ENCODE measurements around the gene NOTCH4. TPM values are rescaled to one million over a fixed set of nuclear protein-coding genes. Genes with fewer than 3 reads are reported as not detected.

NOTCH4 gene
- total and polyA plus RNA-seq, 5 experiments from 2014 or later, result 0.22 to 1.8 (median 0.48) TPM

DNA sequence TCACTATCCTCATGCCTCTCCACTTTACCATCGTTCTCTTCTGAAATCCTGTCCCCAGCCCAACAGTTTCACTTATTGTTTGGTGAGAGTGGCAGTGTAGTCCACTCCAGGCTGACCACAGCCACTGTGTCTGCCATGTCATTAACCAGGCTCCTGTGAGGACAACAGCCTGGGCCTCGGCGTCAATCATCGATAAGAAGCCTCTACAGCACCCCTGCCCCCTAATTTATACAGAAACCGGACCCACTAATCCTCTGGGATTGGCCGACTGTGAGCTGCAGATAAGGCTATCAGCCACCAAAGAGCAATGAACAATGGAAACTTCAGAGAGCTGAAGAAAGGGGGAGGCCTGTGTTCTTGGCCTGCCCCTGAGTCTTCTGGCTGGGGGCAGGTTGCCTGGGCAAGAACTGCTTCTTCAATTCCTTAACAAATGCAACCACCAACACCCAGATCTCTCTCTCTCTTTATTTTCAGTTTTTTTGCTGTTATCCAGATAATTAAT is 56.1 kb downstream of the NOTCH4 start:
- POLR2A ChIA-PET, result no interaction called here
- H3K4me1 Mint-ChIP-seq, result peaks cover 7 to 43% (median 19%) of the 10 kb centered on the region in 4 donors
- H3K4me3 Mint-ChIP-seq, result no peak overlapping the region
- peak overlapping the region in 8 of 10 donors; percentile 18 to 74 (median 58) for H3K27ac Mint-ChIP-seq
- H3K9me3 Mint-ChIP-seq, result no peaks in the 10 kb centered on the region
- DNase-seq, result peak in 1 of 10 donors; percentile 36
- no peaks in the 10 kb centered on the region for H3K27me3 Mint-ChIP-seq
- no peak for ATAC-seq
- H3K36me3 Mint-ChIP-seq, result peaks cover 0 to 54% (median 5%) of the 10 kb centered on the region in 3 donors

DNA sequence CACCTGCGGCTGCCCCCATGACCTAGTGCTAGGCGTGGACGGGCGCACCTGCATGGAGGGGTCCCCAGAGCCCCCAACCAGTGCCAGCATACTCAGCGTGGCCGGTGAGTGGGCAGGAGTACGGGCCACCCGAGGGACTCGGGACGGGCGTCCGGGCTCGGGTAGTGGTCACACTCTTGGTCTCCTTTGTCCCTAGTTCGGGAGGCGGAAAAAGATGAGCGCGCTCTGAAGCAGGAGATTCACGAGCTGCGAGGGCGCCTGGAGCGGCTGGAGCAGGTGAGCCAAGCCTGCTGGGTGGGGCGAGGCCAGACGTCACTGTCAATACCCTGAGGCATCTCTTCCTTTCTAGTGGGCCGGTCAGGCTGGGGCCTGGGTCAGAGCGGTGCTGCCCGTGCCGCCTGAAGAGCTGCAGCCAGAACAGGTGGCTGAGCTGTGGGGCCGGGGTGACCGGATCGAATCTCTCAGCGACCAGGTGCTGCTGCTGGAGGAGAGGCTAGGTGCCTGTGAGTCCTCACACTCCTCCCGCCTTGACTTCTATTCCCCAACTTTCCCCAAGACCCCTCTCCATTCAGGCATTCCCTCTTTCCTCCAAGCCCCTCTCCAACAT is 56.6 kb downstream of the NOTCH4 start:
- Mint-ChIP-seq H3K36me3 (peaks cover 0 to 58% (median 5%) of the 10 kb centered on the region in 3 donors), H3K4me3 (no peak overlapping the region), H3K9me3 (no peaks in the 10 kb centered on the region), H3K27me3 (no peaks in the 10 kb centered on the region), H3K4me1 (peaks cover 3 to 39% (median 16%) of the 10 kb centered on the region in 4 donors), H3K27ac (peak overlapping the region in 3 of 10 donors; percentile 63 to 74 (median 66))
- DNase-seq (peak in 1 of 10 donors; percentile 44), ATAC-seq (no peak)
- POLR2A ChIA-PET, result no interaction called here

DNA sequence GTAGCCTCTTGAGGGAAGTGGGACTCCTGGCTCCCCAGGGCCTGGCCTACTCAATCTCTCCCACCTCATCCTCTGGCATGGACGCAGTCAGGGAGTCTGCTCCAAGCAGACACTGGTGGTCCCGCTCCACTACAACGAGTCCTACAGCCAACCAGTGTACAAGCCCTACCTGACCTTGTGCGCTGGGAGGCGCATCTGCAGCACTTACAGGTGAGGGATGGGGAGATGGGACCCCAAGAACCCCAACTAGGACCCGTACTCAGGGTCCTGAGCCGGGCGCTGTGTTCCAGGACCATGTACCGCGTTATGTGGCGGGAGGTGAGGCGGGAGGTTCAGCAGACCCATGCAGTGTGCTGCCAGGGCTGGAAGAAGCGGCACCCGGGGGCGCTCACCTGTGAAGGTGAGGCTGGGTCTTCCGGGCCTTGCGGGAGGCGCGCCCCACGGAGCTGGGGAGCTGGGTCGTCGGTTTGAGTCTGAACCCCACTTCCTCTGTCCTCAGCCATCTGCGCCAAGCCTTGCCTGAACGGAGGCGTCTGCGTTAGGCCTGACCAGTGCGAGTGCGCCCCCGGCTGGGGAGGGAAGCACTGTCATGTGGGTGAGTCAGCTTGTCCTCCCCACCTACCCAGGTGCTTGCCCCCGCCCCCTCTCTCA is 57.3 kb downstream of the NOTCH4 start:
- H3K27ac Mint-ChIP-seq, result peak overlapping the region in 1 of 10 donors; percentile 75
- H3K4me1 Mint-ChIP-seq, result peaks cover 3 to 39% (median 16%) of the 10 kb centered on the region in 4 donors
- no peaks in the 10 kb centered on the region for H3K9me3 Mint-ChIP-seq
- no peak overlapping the region for H3K4me3 Mint-ChIP-seq
- H3K36me3 Mint-ChIP-seq, result peaks cover 0 to 61% (median 5%) of the 10 kb centered on the region in 3 donors
- H3K27me3 Mint-ChIP-seq, result no peaks in the 10 kb centered on the region
- ATAC-seq (no peak), DNase-seq (peak in 1 of 10 donors; percentile 58)
- POLR2A ChIA-PET, result interaction anchor here (0.6 kb wide), 1 partner anchor 19 kb away, joined by 3 read pairs; no protein-coding TSS in a partner anchor

DNA sequence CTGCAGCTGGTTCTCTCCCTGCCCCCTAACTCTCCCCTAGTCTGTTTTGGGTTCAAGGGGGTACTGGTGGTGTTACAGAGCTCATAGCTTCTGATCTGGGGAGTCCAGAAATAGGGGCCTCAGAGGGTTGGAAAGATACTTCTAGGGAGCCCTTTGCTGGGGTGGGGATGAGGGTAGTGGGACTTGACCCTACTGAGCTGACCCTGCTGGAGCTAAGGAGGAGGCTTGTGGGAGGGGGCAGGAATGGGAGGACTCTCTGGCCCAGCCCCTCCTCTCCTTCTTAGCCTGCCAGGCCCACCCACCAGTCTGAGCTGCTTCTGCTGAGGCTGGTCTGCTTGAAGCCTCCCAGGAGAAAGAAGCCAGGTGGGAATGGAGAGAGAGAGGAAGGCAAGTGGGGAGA is 59.6 kb downstream of the NOTCH4 start, which contains the start of gene EGFL8:
Gene EGFL8, plus strand, starts transcription at position 301 of the 400 bp plus-strand sequence. CDS start 1,571 bp downstream, outside the sequence.
- Mint-ChIP-seq H3K27ac (peak within 1 kb of the TSS in 6 of 10 donors; percentile 27 to 73 (median 50)), H3K4me3 (no peak within 1 kb of the TSS), H3K4me1 (peaks cover 0 to 17% (median 6%) of the 10 kb centered on the region in 4 donors), H3K27me3 (no peaks in the 10 kb centered on the region), H3K9me3 (no peaks in the 10 kb centered on the region), H3K36me3 (peaks cover 0 to 50% (median 0%) of the 10 kb centered on the region in 3 donors)
- ATAC-seq, result no peak
- POLR2A ChIA-PET, result interaction anchor here (0.7 to 1.8 kb wide), 5 partner anchors 12 to 54 kb away, joined by 3 to 10 read pairs (median 3); partner anchors contain the start of genes AGPAT1 and PBX2
- DNase-seq, result peak in 1 of 10 donors; percentile 46

DNA sequence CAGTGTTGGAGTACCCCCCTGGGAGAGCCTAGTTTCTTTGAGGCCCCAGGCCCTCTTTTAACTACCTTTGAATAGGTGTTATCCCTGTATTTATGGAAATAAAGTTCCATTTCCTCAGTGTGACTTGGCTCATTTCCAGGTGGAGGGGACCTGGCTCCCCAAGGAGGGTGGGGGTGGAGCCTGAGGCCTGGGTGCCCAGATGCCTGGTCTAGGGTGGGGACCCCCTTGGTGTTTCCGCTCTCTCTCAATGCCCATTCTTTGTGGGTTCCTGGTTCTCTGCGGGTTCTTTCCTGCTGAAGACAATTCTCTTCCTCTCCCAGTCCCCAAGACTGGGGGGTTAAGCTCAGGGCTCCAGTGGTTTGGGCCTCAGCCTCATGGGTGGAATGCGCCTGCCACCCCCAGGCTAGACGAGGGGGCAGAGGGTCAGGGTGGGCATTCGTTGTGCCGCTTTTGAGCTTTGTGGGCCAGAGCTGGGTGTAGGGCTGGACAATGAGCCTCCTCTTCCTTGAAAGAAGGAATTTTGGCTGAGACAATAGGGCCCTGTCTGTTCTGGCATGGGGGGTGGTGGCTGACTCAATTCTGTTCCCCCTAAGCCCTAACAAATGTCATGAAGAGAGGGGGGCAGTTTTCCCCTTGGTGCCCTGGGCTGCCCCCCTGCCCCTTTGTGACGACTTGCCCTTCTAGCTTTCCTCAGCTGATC is 60.2 kb downstream of the NOTCH4 start:
- H3K4me1 Mint-ChIP-seq, result peaks cover 0 to 14% (median 4%) of the 10 kb centered on the region in 4 donors
- peaks cover 0 to 49% (median 0%) of the 10 kb centered on the region in 3 donors for H3K36me3 Mint-ChIP-seq
- DNase-seq, result peak in 1 of 10 donors; percentile 7
- POLR2A ChIA-PET, result interaction anchor here (0.7 to 1.8 kb wide), 4 partner anchors 13 to 32 kb away, joined by 3 to 10 read pairs (median 3); partner anchors contain the start of genes AGPAT1 and PBX2
- H3K4me3 Mint-ChIP-seq, result no peak overlapping the region
- ATAC-seq, result no peak
- H3K27me3 Mint-ChIP-seq, result no peaks in the 10 kb centered on the region
- H3K9me3 Mint-ChIP-seq, result no peaks in the 10 kb centered on the region
- peak overlapping the region in 3 of 10 donors; percentile 27 to 53 (median 47) for H3K27ac Mint-ChIP-seq

DNA sequence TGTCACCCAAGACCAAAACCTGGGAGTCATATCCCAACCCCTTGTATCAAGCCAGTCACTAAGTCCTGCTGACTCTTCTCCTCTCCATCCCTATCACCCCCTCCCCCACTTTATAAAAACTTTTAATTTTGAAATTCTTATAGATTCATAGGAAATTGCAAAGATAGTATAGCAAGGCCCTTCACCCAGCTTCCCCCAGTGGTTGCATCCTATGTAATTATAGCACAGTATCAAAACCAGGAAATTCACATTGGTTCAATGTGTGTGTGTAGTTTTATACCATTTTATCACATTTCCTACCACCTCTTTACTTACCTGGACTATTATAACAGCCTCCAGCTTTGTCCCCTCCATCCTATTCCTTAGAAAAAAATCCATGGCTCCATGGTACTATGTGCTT is 65.8 kb downstream of the NOTCH4 start:
- POLR2A ChIA-PET, result interaction anchor here (2.3 kb wide), 1 partner anchor 19 kb away, joined by 10 read pairs; no protein-coding TSS in a partner anchor
- no peak overlapping the region for H3K27ac Mint-ChIP-seq
- peaks cover 21 to 34% (median 23%) of the 10 kb centered on the region in 4 donors for H3K4me1 Mint-ChIP-seq
- H3K36me3 Mint-ChIP-seq, result peaks cover 6 to 40% (median 8%) of the 10 kb centered on the region in 3 donors
- no peak overlapping the region for H3K4me3 Mint-ChIP-seq
- no peak for ATAC-seq
- no peak for DNase-seq
- H3K9me3 Mint-ChIP-seq, result no peaks in the 10 kb centered on the region
- H3K27me3 Mint-ChIP-seq, result no peaks in the 10 kb centered on the region

DNA sequence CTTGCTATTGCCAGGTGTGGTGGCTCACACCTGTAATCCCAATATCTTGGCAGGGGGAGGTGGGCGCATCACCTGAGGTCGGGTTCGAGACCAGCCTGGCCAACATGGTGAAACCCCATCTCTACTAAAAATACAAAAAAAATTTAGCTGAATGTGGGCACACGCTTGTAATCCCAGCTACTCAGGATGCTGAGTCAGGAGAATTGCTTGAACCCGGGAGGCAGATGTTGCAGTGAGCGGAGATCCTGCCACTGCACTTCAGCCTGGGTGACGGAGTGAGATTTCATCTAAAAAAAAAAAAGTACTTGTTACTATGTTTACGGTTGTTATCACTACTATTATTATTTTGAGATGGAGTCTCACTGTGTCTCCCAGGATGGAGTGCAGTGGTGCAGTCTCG is 67.0 kb downstream of the NOTCH4 start:
- H3K4me1 Mint-ChIP-seq, result peaks cover 28 to 46% (median 34%) of the 10 kb centered on the region in 4 donors
- POLR2A ChIA-PET, result no interaction called here
- H3K27me3 Mint-ChIP-seq, result no peaks in the 10 kb centered on the region
- H3K9me3 Mint-ChIP-seq, result no peaks in the 10 kb centered on the region
- H3K4me3 Mint-ChIP-seq, result no peak overlapping the region
- H3K36me3 Mint-ChIP-seq, result peaks cover 6 to 32% (median 8%) of the 10 kb centered on the region in 3 donors
- ATAC-seq, result no peak
- DNase-seq, result peak in 1 of 10 donors; percentile 26
- no peak overlapping the region for H3K27ac Mint-ChIP-seq

DNA sequence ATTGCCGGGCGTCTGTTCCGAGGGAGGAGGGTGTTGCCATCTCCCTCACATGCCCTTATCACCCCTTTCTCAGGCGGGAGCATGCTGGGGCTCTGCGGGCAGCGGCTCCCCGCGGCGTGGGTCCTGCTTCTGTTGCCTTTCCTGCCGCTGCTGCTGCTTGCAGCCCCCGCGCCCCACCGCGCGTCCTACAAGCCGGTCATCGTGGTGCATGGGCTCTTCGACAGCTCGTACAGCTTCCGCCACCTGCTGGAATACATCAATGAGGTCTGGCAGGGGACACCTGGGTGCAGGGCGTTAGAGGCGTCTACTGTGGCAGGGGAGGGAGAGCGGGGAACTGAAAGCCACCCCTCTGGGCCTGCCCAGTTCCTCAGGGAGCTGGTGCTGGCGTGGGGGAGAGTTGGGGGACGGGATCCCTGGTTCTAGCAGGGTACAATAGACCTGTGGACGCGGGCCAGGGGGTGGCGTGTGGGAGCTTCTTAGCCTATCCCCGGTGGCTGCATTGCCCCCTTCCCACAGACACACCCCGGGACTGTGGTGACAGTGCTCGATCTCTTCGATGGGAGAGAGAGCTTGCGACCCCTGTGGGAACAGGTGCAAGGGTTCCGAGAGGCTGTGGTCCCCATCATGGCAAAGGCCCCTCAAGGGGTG is 69.2 kb downstream of the NOTCH4 start:
- ATAC-seq (peak; percentile 61 to 73), DNase-seq (peak; percentile 45 to 87 (median 66))
- H3K36me3 Mint-ChIP-seq, result peaks cover 6 to 30% (median 8%) of the 10 kb centered on the region in 3 donors
- POLR2A ChIA-PET, result interaction anchor here (0.8 to 1.6 kb wide), 6 partner anchors 22 to 690 kb away, joined by 3 to 9 read pairs (median 4); partner anchors contain the start of gene AGPAT1
- no peaks in the 10 kb centered on the region for H3K9me3 Mint-ChIP-seq
- H3K4me3 Mint-ChIP-seq, result peak overlapping the region; percentile 88 to 100 (median 98)
- H3K4me1 Mint-ChIP-seq, result peaks cover 41 to 69% (median 49%) of the 10 kb centered on the region in 4 donors
- peaks cover 0 to 13% (median 4%) of the 10 kb centered on the region in 5 donors for H3K27me3 Mint-ChIP-seq
- H3K27ac Mint-ChIP-seq, result peak overlapping the region; percentile 87 to 99 (median 98)

DNA sequence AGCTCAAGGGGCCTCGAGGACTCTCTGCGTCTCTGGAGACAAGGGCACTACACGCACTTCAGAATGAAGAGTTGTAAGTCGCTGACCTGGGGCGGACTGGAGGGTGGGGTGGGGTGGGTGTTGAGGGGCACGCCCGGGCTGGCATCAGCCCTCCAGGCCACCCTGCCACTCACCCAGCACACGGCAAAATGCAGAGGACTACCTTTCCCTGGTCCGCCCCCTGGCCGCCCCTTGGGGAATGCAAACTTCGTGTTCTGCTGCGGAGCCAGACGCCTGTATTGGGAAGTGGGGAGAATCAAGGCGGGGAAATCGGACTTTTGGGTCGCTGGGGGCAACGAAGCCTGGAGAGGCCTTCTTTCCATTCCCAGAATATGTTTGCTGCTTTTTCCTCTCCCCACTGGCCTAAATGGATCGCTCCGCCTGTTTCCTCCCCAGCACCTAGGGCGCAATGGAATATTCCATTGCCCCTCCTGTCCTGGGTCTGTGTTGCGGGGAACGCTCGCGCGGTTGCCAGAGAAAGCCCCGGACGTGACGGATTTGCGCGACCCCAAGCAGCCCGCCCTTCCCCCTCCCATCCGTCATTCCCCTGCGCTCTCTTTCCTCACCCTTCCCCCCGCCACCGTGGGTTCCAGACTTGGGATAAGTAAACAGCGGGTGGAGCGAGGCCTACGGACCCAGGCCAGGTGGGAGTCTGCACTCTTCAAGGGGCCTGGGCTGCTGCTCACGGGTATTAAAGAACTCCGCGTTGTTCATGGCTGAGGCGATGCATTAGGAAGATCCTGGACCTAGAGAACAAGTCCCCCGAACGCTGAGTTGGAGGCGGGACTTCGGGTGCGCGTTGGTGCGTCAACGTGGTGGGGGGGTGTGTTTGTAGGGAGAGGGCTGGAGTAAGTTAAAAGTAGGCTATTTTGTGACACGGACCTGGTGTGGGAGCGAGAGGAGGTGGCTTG is 70.0 kb downstream of the NOTCH4 start, which contains the start of gene PPT2:
Gene PPT2, plus strand, starts transcription at position 578 of the 950 bp plus-strand sequence. CDS start 454 bp downstream, outside the sequence.
- ATAC-seq, result peak; percentile 65 to 79
- peak within 1 kb of the TSS; percentile 88 to 100 (median 98) for H3K4me3 Mint-ChIP-seq
- peaks cover 0 to 16% (median 4%) of the 10 kb centered on the region in 5 donors for H3K27me3 Mint-ChIP-seq
- no peaks in the 10 kb centered on the region for H3K9me3 Mint-ChIP-seq
- POLR2A ChIA-PET, result interaction anchor here (0.6 to 1.6 kb wide), 6 partner anchors 23 to 691 kb away, joined by 3 to 9 read pairs (median 4); partner anchors contain the start of gene AGPAT1
- DNase-seq, result peak; percentile 60 to 92 (median 83)
- peaks cover 6 to 24% (median 8%) of the 10 kb centered on the region in 3 donors for H3K36me3 Mint-ChIP-seq
- H3K4me1 Mint-ChIP-seq, result peaks cover 45 to 73% (median 53%) of the 10 kb centered on the region in 4 donors
- H3K27ac Mint-ChIP-seq, result peak within 1 kb of the TSS; percentile 87 to 99 (median 98)

DNA sequence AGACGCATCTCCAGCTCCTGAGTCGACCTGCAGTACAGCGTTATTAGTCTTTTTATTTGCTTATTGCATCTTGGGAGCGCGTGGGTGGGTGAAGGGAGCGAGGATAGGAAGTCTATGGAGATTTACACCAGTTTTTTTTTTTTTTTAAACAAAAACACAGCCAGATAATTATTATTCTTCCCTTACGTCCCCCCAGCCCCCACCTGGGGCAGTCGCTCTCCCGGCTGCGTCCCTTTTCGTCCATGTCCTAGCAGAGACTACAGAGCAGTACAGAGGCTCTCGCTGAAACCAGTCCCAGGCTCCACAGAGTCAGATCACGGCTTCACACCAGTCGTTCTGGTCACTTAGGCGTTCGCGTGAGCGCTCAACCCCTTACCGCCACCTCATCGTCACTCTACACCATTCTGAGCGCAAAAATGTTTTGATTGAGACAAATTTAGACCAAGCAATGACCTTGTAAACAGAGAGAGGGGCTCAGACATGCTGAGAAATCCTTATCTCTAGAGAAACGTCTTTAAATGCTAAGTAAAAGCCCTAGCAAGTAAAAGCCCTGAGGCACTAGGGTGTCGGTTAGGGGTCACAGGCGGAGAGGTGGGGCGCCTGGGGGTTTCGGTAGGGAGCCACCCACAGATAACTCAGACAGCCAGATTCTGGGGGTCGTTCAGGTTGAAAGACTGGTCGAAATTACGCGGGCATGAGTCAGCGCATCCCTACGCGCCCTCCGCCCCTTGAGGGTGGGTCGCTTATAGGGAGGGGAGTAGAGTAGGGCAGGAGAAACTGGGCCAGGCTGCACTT is 70.9 kb downstream of the NOTCH4 start:
- H3K27ac Mint-ChIP-seq, result peak overlapping the region; percentile 80 to 99 (median 92)
- POLR2A ChIA-PET, result interaction anchor here (0.6 to 1.9 kb wide), 8 partner anchors 17 to 54 kb away, joined by 3 to 21 read pairs (median 6); partner anchors contain the start of genes ATF6B, FKBPL, GPSM3 and PBX2
- peak in 3 of 10 donors; percentile 5 to 62 (median 8) for DNase-seq
- peaks cover 50 to 82% (median 61%) of the 10 kb centered on the region in 4 donors for H3K4me1 Mint-ChIP-seq
- no peak for ATAC-seq
- H3K4me3 Mint-ChIP-seq, result peak overlapping the region; percentile 64 to 100 (median 86)
- H3K9me3 Mint-ChIP-seq, result no peaks in the 10 kb centered on the region
- peaks cover 0 to 21% (median 4%) of the 10 kb centered on the region in 3 donors for H3K36me3 Mint-ChIP-seq
- H3K27me3 Mint-ChIP-seq, result peaks cover 0 to 23% (median 4%) of the 10 kb centered on the region in 5 donors

Data from naive thymus-derived CD8-positive, alpha-beta T cell (primary cell).